Nephron progenitor cell (in vitro differentiated cells): ENCODE data around the gene CFD.
A peak's percentile ranks its signal among the peaks of the same experiment; 100 is the strongest.
"Not testable (repeated sequence)": the region's sequence is repeated elsewhere in the genome, so short reads cannot be mapped to it uniquely, and the experiment has no call there.

Experiments
- DNase-seq: peaks from one replicate; pipeline ENCODE4 v3.0.0; 2021
- H3K27ac Mint-ChIP-seq: 2 replicates; pipeline ENCODE4 v1.8.0; 2021; ENCODE audit warnings: mild to moderate bottlenecking, moderate library complexity, mixed read lengths
- H3K27me3 Mint-ChIP-seq: 2 replicates; pipeline ENCODE4 v1.8.0; 2021; ENCODE audit warnings: mild to moderate bottlenecking, low read depth, mixed read lengths; ENCODE audit not compliant: poor library complexity
- H3K36me3 Mint-ChIP-seq: 2 replicates; pipeline ENCODE4 v1.8.0; 2021; ENCODE audit warnings: low read depth, mixed read lengths
- H3K4me1 Mint-ChIP-seq: 2 replicates; pipeline ENCODE4 v1.8.0; 2021; ENCODE audit warnings: mixed read lengths
- H3K4me3 Mint-ChIP-seq: 2 replicates; pipeline ENCODE4 v1.8.0; 2021; ENCODE audit warnings: mild to moderate bottlenecking, moderate library complexity, mixed read lengths
- H3K9me3 Mint-ChIP-seq: 2 replicates; pipeline ENCODE4 v1.8.0; 2021; ENCODE audit warnings: mild to moderate bottlenecking, moderate library complexity, mixed read lengths
- CTCF ChIP-seq: fragments of 200-600 bp; sonication (generic); IDR thresholded peaks from 2 replicates; pipeline ENCODE4 v1.5.0; 2021; ENCODE audit warnings: antibody characterized with exemption

The CFD gene

GRCh38 chr19:816500-816857 is 43.0 kb upstream of the CFD start:
- no peaks in the 10 kb centered on the region for H3K9me3 Mint-ChIP-seq
- no peak overlapping the region for H3K27ac Mint-ChIP-seq
- TF ChIP-seq CTCF = no peak
- DNase-seq = no peak
- H3K4me1 Mint-ChIP-seq = peaks cover 13% of the 10 kb centered on the region
- peaks cover 5% of the 10 kb centered on the region for H3K27me3 Mint-ChIP-seq
- H3K36me3 Mint-ChIP-seq = peaks cover 39% of the 10 kb centered on the region
- H3K4me3 Mint-ChIP-seq = no peak overlapping the region

- Mint-ChIP-seq H3K36me3 (peaks cover 24% of the 10 kb centered on the region), H3K4me1 (peaks cover 28% of the 10 kb centered on the region), H3K4me3 (peak overlapping the region; percentile 80), H3K27me3 (peaks cover 11% of the 10 kb centered on the region)
- H3K9me3 Mint-ChIP-seq, H3K27ac Mint-ChIP-seq, DNase-seq: not testable (repeated sequence)
These were observed 39.3 kb upstream of the CFD start for GRCh38 chr19:820212-820611.

- no peak overlapping the region for H3K27ac Mint-ChIP-seq
These were observed 38.1 kb upstream of the CFD start for GRCh38 chr19:821231-821824.

GRCh38 chr19:821825-822503 is 37.5 kb upstream of the CFD start, which contains the start of gene PLPPR3:
Gene PLPPR3, minus strand, starts transcription at chr19:821955. Its CDS starts 396 bp downstream, at chr19:821559.
- peak; percentile 72 for DNase-seq
- Mint-ChIP-seq H3K36me3 (peaks cover 10% of the 10 kb centered on the region), H3K4me3 (peak within 1 kb of the TSS; percentile 80), H3K4me1 (peaks cover 23% of the 10 kb centered on the region), H3K27ac (no peak within 1 kb of the TSS), H3K27me3 (peaks cover 11% of the 10 kb centered on the region), H3K9me3 (no peaks in the 10 kb centered on the region)
- no peak for TF ChIP-seq CTCF

More at GRCh38 chr19:821231-821824, 38.1 kb upstream of the CFD start:
- Mint-ChIP-seq H3K36me3 (peaks cover 16% of the 10 kb centered on the region), H3K4me3 (peak overlapping the region; percentile 80), H3K9me3 (no peaks in the 10 kb centered on the region), H3K4me1 (peaks cover 27% of the 10 kb centered on the region), H3K27me3 (peaks cover 11% of the 10 kb centered on the region)
- peak; percentile 67 for DNase-seq
- no peak for TF ChIP-seq CTCF

- DNase-seq = peak; percentile 49
- peak overlapping the region; percentile 66 for H3K4me3 Mint-ChIP-seq
- no peaks in the 10 kb centered on the region for H3K36me3 Mint-ChIP-seq
- H3K4me1 Mint-ChIP-seq = peaks cover 23% of the 10 kb centered on the region
- peak overlapping the region; percentile 66 for H3K27ac Mint-ChIP-seq
- no peak for TF ChIP-seq CTCF
- peaks cover 11% of the 10 kb centered on the region for H3K27me3 Mint-ChIP-seq
- H3K9me3 Mint-ChIP-seq = no peaks in the 10 kb centered on the region
These were observed 35.8 kb upstream of the CFD start for GRCh38 chr19:823565-824121.

- no peak overlapping the region for H3K27ac Mint-ChIP-seq
- H3K4me1 Mint-ChIP-seq = peaks cover 17% of the 10 kb centered on the region
- peaks cover 11% of the 10 kb centered on the region for H3K27me3 Mint-ChIP-seq
- no peak for DNase-seq
- H3K36me3 Mint-ChIP-seq = no peaks in the 10 kb centered on the region
- no peaks in the 10 kb centered on the region for H3K9me3 Mint-ChIP-seq
- no peak for TF ChIP-seq CTCF
- no peak overlapping the region for H3K4me3 Mint-ChIP-seq
These were observed 34.6 kb upstream of the CFD start for GRCh38 chr19:824885-825284.
